ENCODE results near the gene GALNT2.

Gene GALNT2

DNA sequence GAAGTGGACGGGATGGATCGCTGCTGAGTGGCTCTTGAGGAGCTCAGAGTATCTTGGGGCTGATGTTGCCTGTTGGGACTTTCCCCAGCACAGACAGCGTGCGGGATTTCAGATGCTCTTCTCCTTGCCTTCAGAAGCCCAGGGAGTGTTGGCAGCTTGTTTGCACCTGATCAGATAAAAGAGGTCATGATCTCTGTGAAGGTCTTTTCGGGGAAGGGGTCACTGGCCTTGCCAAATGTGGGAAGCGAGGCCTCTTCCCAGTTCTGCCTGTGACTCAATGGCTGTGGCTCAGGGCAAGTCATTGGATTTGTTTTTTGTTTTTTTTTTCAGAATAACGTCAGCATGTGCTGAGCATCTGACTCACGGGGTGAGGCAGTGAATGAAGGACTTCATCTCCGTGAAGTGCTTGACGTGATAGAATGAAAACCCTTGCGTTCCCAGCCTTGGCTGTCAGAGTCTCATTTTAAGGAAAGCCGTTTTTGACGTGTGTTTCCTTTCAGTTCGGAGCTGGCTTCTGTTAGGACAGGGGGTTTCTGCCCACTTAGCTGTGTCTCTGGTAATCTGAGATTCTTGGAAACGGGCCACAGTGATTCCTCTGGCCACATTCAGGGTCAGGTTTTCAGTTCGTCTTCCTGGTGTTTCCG lies 46.7 kb downstream of the GALNT2 start:
- H3K27ac ChIP-seq, result peak overlapping the region; percentile 75 to 93
- TF ChIP-seq CTCF (IDR thresholded peaks at IDR 0.05), result no peak
- peak overlapping the region; percentile 41 for H3K4me3 ChIP-seq
- no peak for DNase-seq (ENCODE audit: low spot score)

- DNase-seq (ENCODE audit: low spot score), result no peak
- peak overlapping the region; percentile 41 for H3K4me3 ChIP-seq
- no peak for TF ChIP-seq CTCF (IDR thresholded peaks at IDR 0.05)
- H3K27ac ChIP-seq, result peak overlapping the region; percentile 75 to 93
These were observed 47.2 kb downstream of the GALNT2 start for GRCh38 chr1:230114237-230114651.

- TF ChIP-seq CTCF (IDR thresholded peaks at IDR 0.05), result no peak
- DNase-seq (ENCODE audit: low spot score), result no peak
- no peak overlapping the region for H3K4me3 ChIP-seq
- H3K27ac ChIP-seq, result no peak overlapping the region
These were observed 50.7 kb downstream of the GALNT2 start for GRCh38 chr1:230117694-230118093.

GRCh38 chr1:230119340-230119739 lies 52.3 kb downstream of the GALNT2 start:
- TF ChIP-seq CTCF (IDR thresholded peaks at IDR 0.05), result no peak
- Histone ChIP-seq H3K27ac (no peak overlapping the region), H3K4me3 (no peak overlapping the region)
- DNase-seq (ENCODE audit: low spot score), result no peak

GRCh38 chr1:230120289-230120920 lies 53.4 kb downstream of the GALNT2 start:
- no peak overlapping the region for H3K4me3 ChIP-seq
- peak overlapping the region in 1 of 2 donors; percentile 21 for H3K27ac ChIP-seq
- no peak for TF ChIP-seq CTCF (IDR thresholded peaks at IDR 0.05)
- no peak for DNase-seq (ENCODE audit: low spot score)

DNA sequence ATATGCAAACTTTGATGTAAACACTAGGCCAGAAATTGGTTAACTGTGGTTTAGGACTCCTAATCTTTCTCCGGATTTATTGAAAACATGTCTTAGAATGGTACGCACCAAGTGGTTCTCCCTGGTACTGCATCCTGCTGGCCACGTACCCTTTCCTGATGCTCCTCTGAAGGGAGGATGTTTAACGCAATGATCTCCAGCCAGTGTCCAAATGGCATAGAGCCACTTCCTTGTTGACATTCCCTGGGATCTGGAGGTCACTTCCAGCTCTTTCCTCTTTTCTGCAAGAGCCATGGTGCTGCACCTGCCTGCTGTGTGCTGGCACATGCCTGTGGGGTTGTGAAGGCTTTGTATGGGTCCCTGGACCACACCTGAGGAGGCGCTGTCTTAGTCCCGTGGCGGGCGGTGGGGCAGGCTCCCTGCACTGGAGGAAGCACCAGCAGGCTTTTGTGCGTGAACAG lies 53.9 kb downstream of the GALNT2 start:
- Histone ChIP-seq H3K27ac (peak overlapping the region in 1 of 2 donors; percentile 21), H3K4me3 (no peak overlapping the region)
- no peak for DNase-seq (ENCODE audit: low spot score)
- TF ChIP-seq CTCF (IDR thresholded peaks at IDR 0.05), result peak; percentile 25

- no peak for DNase-seq (ENCODE audit: low spot score)
- H3K27ac ChIP-seq, result no peak overlapping the region
- no peak for TF ChIP-seq CTCF (IDR thresholded peaks at IDR 0.05)
- H3K4me3 ChIP-seq, result no peak overlapping the region
These were observed 54.9 kb downstream of the GALNT2 start for GRCh38 chr1:230121950-230122349.
